ENCODE results near the gene LRRC4B. TPM values are rescaled to one million over a fixed set of nuclear protein-coding genes. Genes with fewer than 3 reads are reported as not detected.
A peak's percentile ranks its signal among the peaks of the same experiment; 100 is the strongest.

The LRRC4B gene
- total and polyA plus RNA-seq, 2 experiments from 2014 or later, result 2.1 to 6.0 TPM

DNA sequence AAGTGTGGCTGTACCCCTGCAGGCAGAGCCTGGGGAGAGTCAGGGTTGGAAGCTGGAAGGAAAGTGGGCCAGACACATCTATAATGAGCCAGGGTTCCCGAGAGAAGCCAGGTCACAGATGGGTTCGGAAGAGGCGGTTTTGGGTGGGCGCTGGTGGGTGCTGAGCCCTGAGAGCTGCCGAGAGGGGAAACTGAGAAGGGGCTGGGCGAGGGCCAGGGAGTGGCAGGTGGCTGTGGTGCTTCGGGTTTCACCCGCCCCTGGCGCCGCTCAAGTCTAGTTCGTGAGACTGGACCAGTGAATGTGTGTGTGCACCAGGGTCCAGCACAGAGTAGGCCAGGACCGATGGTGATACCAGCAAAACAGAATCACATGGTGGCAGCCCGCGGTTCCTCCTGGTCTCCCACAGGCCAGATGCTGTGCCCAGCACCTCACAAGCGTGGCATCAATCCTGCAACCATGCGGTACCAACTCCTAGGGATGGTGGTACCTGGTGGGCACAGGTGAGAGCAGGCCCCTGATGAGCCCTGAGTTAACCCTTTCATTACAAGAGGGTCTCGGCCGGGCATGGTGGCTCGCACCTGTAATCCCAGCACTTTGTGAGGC, 1.8 kb upstream of the LRRC4B start:
- no peak for DNase-seq (ENCODE audit: low spot score)
- H3K27me3 ChIP-seq, result peaks cover 33% of the 10 kb centered on the region
- 81% methylated on average over 19 of the region's 19 CpGs for WGBS (ENCODE audit: low lambda C conversion rate, missing lambda C conversion rate)

DNA sequence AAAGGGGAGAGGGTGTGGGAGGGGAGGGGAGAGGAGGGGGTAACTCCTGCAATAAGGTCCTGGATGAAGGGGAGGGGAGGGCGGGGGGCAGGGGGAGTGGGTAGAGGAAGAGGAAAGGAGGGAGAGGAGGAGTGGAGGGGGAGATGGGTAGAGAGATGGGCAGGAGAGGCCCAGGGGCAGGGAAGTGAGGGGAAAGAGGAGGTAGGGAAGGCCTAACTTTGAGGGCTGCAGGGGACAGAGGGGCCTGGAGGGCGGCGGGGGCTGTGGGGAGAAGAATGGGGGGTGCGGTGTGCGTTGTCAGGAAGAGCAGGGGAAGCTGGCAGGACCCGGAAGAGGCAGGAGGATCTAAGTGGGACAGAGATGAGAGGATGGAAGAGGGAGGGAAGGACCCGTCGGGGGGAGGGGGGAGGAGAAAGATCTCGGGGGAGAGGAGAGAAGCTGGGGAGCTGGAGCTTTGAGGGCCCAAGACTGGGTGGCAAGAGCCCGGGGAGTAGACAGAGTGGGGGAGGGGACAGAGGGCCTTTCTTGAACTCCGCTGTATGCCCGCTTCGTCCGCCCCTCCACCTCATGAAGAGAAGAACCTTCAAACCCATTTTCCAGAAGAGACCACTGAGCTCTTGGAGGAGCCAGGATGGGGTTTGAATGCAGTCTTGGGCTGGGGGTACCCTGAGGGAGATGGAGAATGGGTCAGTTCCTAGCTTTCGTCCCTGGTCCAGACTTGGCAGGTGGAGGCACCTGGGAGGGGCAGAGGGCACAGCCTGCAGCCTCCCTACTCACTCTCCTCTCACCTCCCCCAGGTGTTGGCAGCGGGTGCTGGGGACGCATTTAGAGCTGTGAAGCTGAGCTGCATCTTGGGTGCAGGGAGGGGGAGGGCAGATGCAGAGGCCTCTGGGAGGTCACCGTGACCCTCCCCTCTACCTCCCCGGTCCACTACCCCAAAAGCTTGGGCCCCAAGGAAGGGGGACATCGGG, 778 bp upstream of the LRRC4B start:
- no peak overlapping the region for H2AFZ ChIP-seq
- peak overlapping the region; percentile 76 for H3K4me2 ChIP-seq
- no peaks in the 10 kb centered on the region for H3K9me2 ChIP-seq (replicated peaks; ENCODE audit: insufficient read depth)
- WGBS (ENCODE audit: low lambda C conversion rate, missing lambda C conversion rate), result 64% methylated on average over 11 of the region's 20 CpGs
- no peak for DNase-seq (ENCODE audit: low spot score)
- no peaks in the 10 kb centered on the region for H3K36me3 ChIP-seq (replicated peaks; ENCODE audit: insufficient read depth, low read depth)
- no peaks in the 10 kb centered on the region for H3K4me1 ChIP-seq (ENCODE audit: insufficient read depth)
- no peaks in the 10 kb centered on the region for H3K79me2 ChIP-seq
- H3K4me3 ChIP-seq, result no peak overlapping the region
- no peaks in the 10 kb centered on the region for H3K9me3 ChIP-seq (ENCODE audit: low read depth)
- peaks cover 44% of the 10 kb centered on the region for H3K27me3 ChIP-seq
- TF ChIP-seq, protein P1, sequence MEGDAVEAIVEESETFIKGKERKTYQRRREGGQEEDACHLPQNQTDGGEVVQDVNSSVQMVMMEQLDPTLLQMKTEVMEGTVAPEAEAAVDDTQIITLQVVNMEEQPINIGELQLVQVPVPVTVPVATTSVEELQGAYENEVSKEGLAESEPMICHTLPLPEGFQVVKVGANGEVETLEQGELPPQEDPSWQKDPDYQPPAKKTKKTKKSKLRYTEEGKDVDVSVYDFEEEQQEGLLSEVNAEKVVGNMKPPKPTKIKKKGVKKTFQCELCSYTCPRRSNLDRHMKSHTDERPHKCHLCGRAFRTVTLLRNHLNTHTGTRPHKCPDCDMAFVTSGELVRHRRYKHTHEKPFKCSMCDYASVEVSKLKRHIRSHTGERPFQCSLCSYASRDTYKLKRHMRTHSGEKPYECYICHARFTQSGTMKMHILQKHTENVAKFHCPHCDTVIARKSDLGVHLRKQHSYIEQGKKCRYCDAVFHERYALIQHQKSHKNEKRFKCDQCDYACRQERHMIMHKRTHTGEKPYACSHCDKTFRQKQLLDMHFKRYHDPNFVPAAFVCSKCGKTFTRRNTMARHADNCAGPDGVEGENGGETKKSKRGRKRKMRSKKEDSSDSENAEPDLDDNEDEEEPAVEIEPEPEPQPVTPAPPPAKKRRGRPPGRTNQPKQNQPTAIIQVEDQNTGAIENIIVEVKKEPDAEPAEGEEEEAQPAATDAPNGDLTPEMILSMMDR (IDR thresholded peaks at IDR 0.05; ENCODE audit: poor library complexity), result no peak
- TF ChIP-seq EZH2 (IDR thresholded peaks at IDR 0.05; ENCODE audit: borderline replicate concordance) (no peak), EZH2phosphoT487 (IDR thresholded peaks at IDR 0.05; ENCODE audit: low read depth, severe bottlenecking, unreplicated experiment) (no peak)
- no peaks in the 10 kb centered on the region for H4K20me1 ChIP-seq (ENCODE audit: insufficient read depth, poor library complexity, severe bottlenecking)
- no peak overlapping the region for H3K27ac ChIP-seq

More for the DNA sequence above, 1.8 kb upstream of the LRRC4B start:
- Histone ChIP-seq H4K20me1 (ENCODE audit: insufficient read depth, poor library complexity, severe bottlenecking) (no peaks in the 10 kb centered on the region), H3K9me3 (ENCODE audit: low read depth) (no peaks in the 10 kb centered on the region), H3K4me1 (ENCODE audit: insufficient read depth) (no peaks in the 10 kb centered on the region), H3K4me3 (no peak overlapping the region), H2AFZ (no peak overlapping the region), H3K36me3 (replicated peaks; ENCODE audit: insufficient read depth, low read depth) (no peaks in the 10 kb centered on the region), H3K79me2 (no peaks in the 10 kb centered on the region), H3K27ac (no peak overlapping the region), H3K4me2 (no peak overlapping the region), H3K9me2 (replicated peaks; ENCODE audit: insufficient read depth) (no peaks in the 10 kb centered on the region)
- TF ChIP-seq, protein P1 (IDR thresholded peaks at IDR 0.05; ENCODE audit: poor library complexity), result no peak
- TF ChIP-seq EZH2 (IDR thresholded peaks at IDR 0.05; ENCODE audit: borderline replicate concordance), result no peak
- no peak for TF ChIP-seq EZH2phosphoT487 (IDR thresholded peaks at IDR 0.05; ENCODE audit: low read depth, severe bottlenecking, unreplicated experiment)

DNA sequence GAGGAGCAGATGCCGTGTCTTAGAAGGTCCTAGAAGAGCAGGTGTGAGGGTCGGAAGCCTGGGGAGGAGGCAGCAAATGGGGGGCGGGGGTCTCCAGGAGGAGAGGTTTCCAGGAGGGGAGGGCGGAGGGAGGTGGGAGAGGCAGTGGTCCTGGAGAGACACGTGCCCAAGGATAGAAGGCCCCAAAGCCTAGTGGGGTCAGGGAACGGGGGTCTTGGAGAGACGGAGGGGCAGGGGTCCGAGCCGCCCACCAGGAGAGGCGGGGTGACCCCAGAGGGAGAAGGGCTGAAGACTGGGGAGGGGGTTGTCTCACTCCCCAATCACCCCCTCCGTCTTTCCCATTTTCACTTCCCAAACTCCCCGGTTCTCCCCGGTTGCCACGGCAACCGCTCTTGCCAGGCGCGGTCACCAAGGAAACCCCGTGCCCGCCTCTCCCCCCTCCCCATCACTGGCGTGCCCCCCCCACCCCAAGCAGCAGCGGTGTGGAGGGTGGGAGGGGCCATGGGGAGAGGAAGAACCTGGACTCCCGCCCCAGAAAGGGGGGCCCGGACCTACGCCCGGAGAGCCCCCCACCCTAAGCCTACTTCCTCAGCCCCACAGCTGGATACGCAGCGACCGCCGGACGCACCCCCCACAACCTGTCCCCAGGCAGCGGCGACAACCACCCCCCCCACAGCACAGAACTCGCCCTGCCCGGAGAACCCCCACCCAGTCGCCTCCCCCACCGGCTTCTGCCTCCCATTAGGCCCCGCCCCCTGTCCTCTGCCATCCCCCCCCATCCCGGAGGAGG, 988 bp downstream of the LRRC4B start:
- Histone ChIP-seq H3K9me3 (ENCODE audit: low read depth) (no peaks in the 10 kb centered on the region), H2AFZ (no peak overlapping the region), H3K27ac (no peak overlapping the region), H4K20me1 (ENCODE audit: insufficient read depth, poor library complexity, severe bottlenecking) (no peaks in the 10 kb centered on the region), H3K79me2 (no peaks in the 10 kb centered on the region), H3K4me2 (peak overlapping the region; percentile 76), H3K4me3 (no peak overlapping the region), H3K4me1 (ENCODE audit: insufficient read depth) (no peaks in the 10 kb centered on the region), H3K36me3 (replicated peaks; ENCODE audit: insufficient read depth, low read depth) (no peaks in the 10 kb centered on the region), H3K9me2 (replicated peaks; ENCODE audit: insufficient read depth) (no peaks in the 10 kb centered on the region), H3K27me3 (peaks cover 54% of the 10 kb centered on the region)
- no peak for DNase-seq (ENCODE audit: low spot score)
- TF ChIP-seq EZH2 (IDR thresholded peaks at IDR 0.05; ENCODE audit: borderline replicate concordance) (no peak), EZH2phosphoT487 (IDR thresholded peaks at IDR 0.05; ENCODE audit: low read depth, severe bottlenecking, unreplicated experiment) (no peak)
- TF ChIP-seq, protein P1 (IDR thresholded peaks at IDR 0.05; ENCODE audit: poor library complexity), result no peak
- WGBS (ENCODE audit: low lambda C conversion rate, missing lambda C conversion rate), result 17% methylated on average over 6 of the region's 38 CpGs

All from hepatocyte (in vitro differentiated cells).